SKM-1 treated with dmso at 0.1 percent for 144 hours (cell line): ENCODE measurements around the gene SCN9A.
"Not testable (repeated sequence)": the region's sequence is repeated elsewhere in the genome, so short reads cannot be mapped to it uniquely, and the experiment has no call there.

ENCODE experiments used
- DNase-seq: peaks from one replicate; lab custom pipeline; 2025; ENCODE audit not compliant: unreplicated experiment; lab: John Stamatoyannopoulos, UW

SCN9A gene

DNA sequence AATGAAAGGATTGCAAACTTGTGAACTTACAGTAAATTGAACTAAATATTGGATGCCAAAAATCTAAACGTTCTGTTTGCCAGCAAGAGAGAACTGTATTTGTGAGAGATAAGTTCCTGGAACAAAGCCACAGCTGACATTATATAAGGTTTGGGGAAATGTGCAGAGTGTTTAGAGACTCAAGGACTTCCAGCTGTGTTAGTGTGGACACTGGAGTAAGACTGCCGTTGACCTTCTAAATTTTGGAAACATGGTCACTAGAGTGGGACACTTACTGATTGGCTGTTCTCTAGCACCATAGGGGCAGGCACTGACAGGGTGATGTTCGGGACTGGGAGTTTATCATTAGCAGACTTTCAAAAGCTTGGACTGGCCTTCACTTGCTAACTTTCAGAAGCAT, 40.5 kb downstream of the SCN9A start:
- DNase-seq = no peak

DNA sequence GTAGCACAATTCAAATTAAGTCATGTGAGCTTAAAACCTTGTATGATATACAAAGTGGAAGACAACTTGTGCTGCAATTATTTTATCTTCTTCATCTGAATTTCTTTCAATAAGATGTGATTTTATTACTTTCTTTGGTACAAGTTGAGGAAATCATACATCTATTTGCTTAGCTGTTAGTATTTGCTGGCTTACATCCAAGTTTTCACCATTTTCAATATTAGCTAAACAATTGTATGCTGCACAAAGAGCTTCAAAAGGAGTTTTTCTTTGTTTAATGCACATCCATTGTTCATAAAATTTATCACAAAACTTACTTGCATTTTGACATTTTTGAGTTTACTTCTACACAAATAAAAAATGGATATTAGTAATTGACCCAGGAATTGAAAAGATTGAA, 40.9 kb downstream of the SCN9A start:
- DNase-seq = no peak

GRCh38 chr2:166333801-166334200, 41.9 kb downstream of the SCN9A start:
- no peak for DNase-seq

GRCh38 chr2:166332106-166332505, 43.6 kb downstream of the SCN9A start:
- DNase-seq = no peak

DNA sequence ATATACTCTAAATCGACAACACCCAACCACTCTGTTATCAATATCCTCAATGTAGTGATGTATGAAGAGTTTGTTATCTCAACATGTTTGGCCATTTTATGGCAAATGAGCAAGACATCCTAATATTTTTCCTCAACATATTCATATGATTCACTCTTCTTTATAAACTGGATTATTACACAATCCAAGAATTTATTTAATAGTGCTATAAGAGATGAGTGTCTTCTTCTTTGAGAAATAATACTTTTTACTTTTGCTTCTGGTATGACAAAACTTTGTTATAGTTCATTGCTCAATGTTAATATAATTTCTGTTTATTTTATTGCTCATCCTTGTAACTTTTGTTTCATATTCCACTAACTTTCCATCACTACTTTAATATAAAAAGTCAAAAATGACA, 44.3 kb downstream of the SCN9A start:
- DNase-seq = no peak

DNA sequence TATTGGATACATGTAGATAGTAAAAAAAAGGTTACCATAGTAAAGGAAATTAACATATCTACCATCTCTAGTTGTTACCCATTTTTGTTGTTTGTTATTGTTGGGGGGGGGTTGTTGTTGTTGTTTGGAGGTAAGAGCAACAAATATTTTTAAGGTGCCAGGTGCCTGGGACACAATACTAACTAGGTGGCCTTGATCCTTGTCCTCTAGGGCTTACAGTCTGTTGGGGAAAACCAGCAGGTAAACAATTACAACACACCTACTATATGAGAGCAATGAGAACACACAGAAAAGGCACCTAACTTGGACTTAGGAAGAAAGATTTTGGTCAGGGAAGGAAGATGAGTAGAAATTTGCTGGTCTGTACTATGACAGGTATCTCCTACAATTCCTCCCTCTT, 46.3 kb downstream of the SCN9A start:
- no peak for DNase-seq

DNA sequence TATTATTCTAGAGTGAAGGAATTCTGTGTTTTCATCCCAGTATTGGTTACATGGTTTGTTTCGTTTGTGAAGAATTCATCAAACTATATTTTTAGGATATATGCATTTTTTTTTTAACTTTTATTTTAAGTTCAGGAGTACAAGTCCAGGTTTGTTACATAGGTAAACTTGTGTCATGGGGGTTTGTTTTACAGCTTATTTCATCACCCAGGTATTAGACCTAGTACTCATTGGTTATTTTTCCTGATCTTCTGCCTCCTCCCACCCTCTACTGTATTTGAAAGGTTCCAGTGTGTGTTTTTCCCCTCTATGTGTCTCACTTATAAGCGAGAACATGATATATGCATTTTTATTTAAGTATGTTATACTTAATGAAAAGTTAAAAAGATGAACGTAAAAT, 47.6 kb downstream of the SCN9A start:
- no peak for DNase-seq

- DNase-seq = no peak
Observed at GRCh38 chr2:166321076-166321475, 54.7 kb downstream of the SCN9A start.

GRCh38 chr2:166314022-166314759, 61.6 kb downstream of the SCN9A start:
- DNase-seq = no peak

DNA sequence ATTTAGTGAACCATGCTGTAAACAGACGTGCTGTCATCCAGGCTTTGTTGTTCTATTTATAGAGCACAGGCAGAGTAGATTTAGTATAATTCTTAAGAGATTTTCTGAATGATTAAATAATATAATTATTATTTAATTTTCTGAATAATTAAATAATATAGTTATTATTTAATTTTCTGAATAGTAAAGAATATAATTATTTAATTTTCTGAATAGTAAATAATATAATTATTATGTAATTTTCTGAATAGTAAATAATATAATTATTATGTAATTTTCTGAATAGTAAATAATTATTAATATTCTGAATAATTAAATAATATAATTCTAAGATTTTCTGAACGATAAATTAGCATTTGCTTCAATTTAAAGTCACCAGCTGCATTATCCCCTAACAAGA, 62.9 kb downstream of the SCN9A start:
- DNase-seq = not testable (repeated sequence)

DNA sequence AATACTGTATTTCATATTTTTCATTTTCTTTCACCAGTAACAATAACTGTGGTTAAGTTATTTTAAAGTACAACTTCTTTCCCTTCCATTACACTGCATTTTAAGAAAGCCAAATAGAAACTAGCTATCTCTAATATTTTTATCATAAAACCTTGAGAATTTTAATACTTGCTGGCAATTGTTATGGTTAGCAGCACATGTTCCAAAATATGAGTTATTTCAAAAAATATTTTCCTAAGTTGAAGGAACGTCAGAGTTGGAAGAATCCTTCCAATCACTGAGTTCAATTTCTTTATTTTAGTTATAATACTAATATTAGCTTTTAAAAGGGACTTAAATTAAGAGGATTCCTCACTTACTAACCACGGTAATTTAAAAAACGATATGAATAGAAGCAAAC, 68.4 kb downstream of the SCN9A start:
- DNase-seq = no peak

- DNase-seq = no peak
Observed at GRCh38 chr2:166304656-166305055, 71.1 kb downstream of the SCN9A start.

GRCh38 chr2:166302036-166302435, 73.7 kb downstream of the SCN9A start:
- no peak for DNase-seq

GRCh38 chr2:166297951-166298350, 77.8 kb downstream of the SCN9A start:
- no peak for DNase-seq

DNA sequence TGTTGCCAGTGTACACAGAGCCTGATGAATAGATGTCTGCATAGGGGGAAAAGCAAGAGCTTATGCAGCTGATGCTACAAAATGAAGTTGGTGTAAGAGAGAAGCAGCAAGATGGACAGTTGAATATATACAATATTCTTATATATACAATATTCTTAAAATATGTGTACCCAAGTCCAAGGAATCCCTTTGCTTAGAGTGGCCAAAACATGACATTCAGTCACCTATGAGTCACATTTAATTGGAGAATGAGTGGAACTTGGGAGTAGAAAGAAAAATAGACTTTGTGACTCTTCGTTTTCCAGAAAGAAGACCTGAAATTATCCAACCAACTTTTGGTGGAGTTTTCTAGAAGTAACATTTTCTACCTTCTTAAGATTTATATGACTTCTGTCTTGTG, 81.8 kb downstream of the SCN9A start:
- no peak for DNase-seq

GRCh38 chr2:166285215-166285614, 90.5 kb downstream of the SCN9A start:
- no peak for DNase-seq

GRCh38 chr2:166284359-166284758, 91.4 kb downstream of the SCN9A start:
- no peak for DNase-seq

DNA sequence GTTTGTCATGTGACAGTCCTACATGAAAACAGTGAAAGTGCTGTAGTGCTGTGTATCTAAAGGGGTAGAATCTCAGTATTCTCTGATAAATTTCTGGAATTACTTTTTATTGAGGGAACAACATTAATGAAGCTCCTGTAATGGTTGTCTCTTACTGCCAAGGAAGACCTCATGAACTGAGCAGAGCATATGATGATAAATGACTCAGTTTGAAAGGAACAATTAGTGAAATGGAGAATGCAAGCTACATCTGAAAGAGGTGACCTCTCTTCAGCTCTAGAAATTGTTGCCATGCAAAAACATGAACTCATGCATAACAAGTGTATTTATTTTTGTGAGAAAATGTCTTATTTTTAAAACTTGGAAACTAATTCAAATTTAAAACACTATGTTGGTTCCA, 93.6 kb downstream of the SCN9A start:
- DNase-seq = no peak

GRCh38 chr2:166278856-166279255, 96.9 kb downstream of the SCN9A start:
- no peak for DNase-seq

GRCh38 chr2:166270376-166270775, 105.4 kb downstream of the SCN9A start:
- no peak for DNase-seq

GRCh38 chr2:166269322-166269721, 106.4 kb downstream of the SCN9A start:
- DNase-seq = no peak

GRCh38 chr2:166257859-166258258, 117.9 kb downstream of the SCN9A start:
- DNase-seq = no peak

DNA sequence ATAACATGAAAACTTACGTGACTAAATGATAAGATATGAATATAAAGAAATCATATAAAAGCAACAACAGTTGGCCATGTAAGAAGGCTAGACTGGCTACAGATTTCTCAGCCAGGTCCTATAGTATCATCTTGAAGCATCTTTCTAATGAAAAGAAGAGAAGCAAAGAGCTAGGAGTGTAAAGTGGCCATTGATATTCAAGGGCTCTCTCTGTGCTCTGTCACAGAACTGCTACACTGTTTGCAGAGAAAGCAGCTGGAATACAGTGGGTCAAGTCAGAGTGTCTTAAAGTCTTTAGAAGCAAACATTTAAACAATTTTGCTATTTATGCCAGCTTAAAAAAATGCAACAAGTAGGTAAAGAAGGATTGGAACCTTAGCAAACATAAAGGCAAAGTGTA, 118.8 kb downstream of the SCN9A start:
- DNase-seq = no peak
